ENCODE data around the gene SLC25A22. TPM values are rescaled to one million over a fixed set of nuclear protein-coding genes. Genes with fewer than 3 reads are reported as not detected.

Gene SLC25A22
- polyA plus RNA-seq, 1 experiment, result 11.5 TPM

GRCh38 chr11:829176-829846 is 31.2 kb upstream of the SLC25A22 start:
- CTCF ChIA-PET, result no interaction called here
- TF ChIP-seq CTCF (IDR thresholded peaks at IDR 0.05; ENCODE audit: low read depth, low read length), result no peak
- peak overlapping the region; percentile 34 for H3K4me3 ChIP-seq (ENCODE audit: low read depth, low read length)

GRCh38 chr11:828506-829175 is 30.6 kb upstream of the SLC25A22 start:
- DNase-seq (ENCODE audit: low read depth, low spot score), result no peak
- no peak overlapping the region for H3K4me3 ChIP-seq (ENCODE audit: low read depth, low read length)
- POLR2A ChIA-PET, result interaction anchor here (0.6 to 3.7 kb wide), 2 partner anchors 9 to 18 kb away, joined by 12 to 28 read pairs; partner anchors contain the start of gene PNPLA2
- H3K27me3 ChIP-seq (ENCODE audit: control insufficient read depth, insufficient read depth, low read length), result no peaks in the 10 kb centered on the region
- CTCF ChIA-PET, result no interaction called here
- no peaks in the 10 kb centered on the region; the same call in 1 of the 2 replicates for H3K9me3 ChIP-seq (ENCODE audit: control insufficient read depth, insufficient read depth, low read length)
- TF ChIP-seq CTCF (IDR thresholded peaks at IDR 0.05; ENCODE audit: low read depth, low read length), result no peak
- peak overlapping the region; percentile 21 for H3K27ac ChIP-seq (ENCODE audit: low read depth, low read length)

More at GRCh38 chr11:829176-829846, 31.2 kb upstream of the SLC25A22 start:
- H3K27ac ChIP-seq (ENCODE audit: low read depth, low read length), result no peak overlapping the region
- POLR2A ChIA-PET, result interaction anchor here (0.6 to 3.7 kb wide), 5 partner anchors 10 to 80 kb away, joined by 3 to 28 read pairs (median 8); partner anchors contain the start of genes CEND1, PNPLA2 and TSPAN4
- no peaks in the 10 kb centered on the region; the same call in 1 of the 2 replicates for H3K9me3 ChIP-seq (ENCODE audit: control insufficient read depth, insufficient read depth, low read length)
- no peaks in the 10 kb centered on the region for H3K27me3 ChIP-seq (ENCODE audit: control insufficient read depth, insufficient read depth, low read length)
- no peak for DNase-seq (ENCODE audit: low read depth, low spot score)

GRCh38 chr11:827897-828192 is 29.8 kb upstream of the SLC25A22 start, which contains the start of gene CRACR2B:
TSS of gene CRACR2B (plus strand) at chr11:827919. CDS start at chr11:828608, 689 bp downstream.
- Histone ChIP-seq H3K27ac (ENCODE audit: low read depth, low read length) (peak within 1 kb of the TSS; percentile 21), H3K4me3 (ENCODE audit: low read depth, low read length) (peak within 1 kb of the TSS; percentile 7; the same call in 1 of the 2 replicates), H3K27me3 (ENCODE audit: control insufficient read depth, insufficient read depth, low read length) (no peaks in the 10 kb centered on the region), H3K9me3 (ENCODE audit: control insufficient read depth, insufficient read depth, low read length) (no peaks in the 10 kb centered on the region; the same call in 1 of the 2 replicates)
- ChIA-PET CTCF (no interaction called here), POLR2A (no interaction called here)
- no peak for DNase-seq (ENCODE audit: low read depth, low spot score)
- TF ChIP-seq CTCF (IDR thresholded peaks at IDR 0.05; ENCODE audit: low read depth, low read length), result no peak

- no peak for DNase-seq (ENCODE audit: low read depth, low spot score)
- H3K4me3 ChIP-seq (ENCODE audit: low read depth, low read length), result peak overlapping the region; percentile 7; the same call in 1 of the 2 replicates
- ChIA-PET CTCF (no interaction called here), POLR2A (no interaction called here)
- TF ChIP-seq CTCF (IDR thresholded peaks at IDR 0.05; ENCODE audit: low read depth, low read length), result no peak
- no peaks in the 10 kb centered on the region for H3K27me3 ChIP-seq (ENCODE audit: control insufficient read depth, insufficient read depth, low read length)
- H3K9me3 ChIP-seq (ENCODE audit: control insufficient read depth, insufficient read depth, low read length), result no peaks in the 10 kb centered on the region; the same call in 1 of the 2 replicates
- no peak overlapping the region for H3K27ac ChIP-seq (ENCODE audit: low read depth, low read length)
Observed at GRCh38 chr11:827146-827896, 29.2 kb upstream of the SLC25A22 start.
